Stomach (tissue), 9 donors: ENCODE results near the gene CHCHD3. TPM values are rescaled to one million over a fixed set of nuclear protein-coding genes. Genes with fewer than 3 reads are reported as not detected.

ENCODE experiments used
- DNase-seq, 2 donors: peaks; one replicate each; pipeline versions ENCODE4 v3.0.0 to v3.0.0-alpha.2; 2013 to 2019
- H3K27ac ChIP-seq, 5 donors: fragments of 200-600 bp in 4 of 5; sonication (generic) in 4 of 5; one replicate each; pipeline ENCODE4 v1.5.1; 2013 to 2019; ENCODE audit warnings: mild to moderate bottlenecking in 1 of 5, moderate library complexity in 1 of 5
- H3K27me3 ChIP-seq, 3 donors: fragments of 200-600 bp; sonication (generic); one replicate each; pipeline ENCODE4 v1.5.1; 2017 to 2019; ENCODE audit warnings: mixed run types in 1 of 3
- H3K36me3 ChIP-seq, 4 donors: fragments of 200-600 bp; sonication (generic); 1 replicate in 3 of 4; 2 replicates in 1 of 4; pipeline ENCODE4 v1.5.1; 2016 to 2019
- H3K4me1 ChIP-seq, 4 donors: fragments of 200-600 bp; sonication (generic); one replicate each; pipeline ENCODE4 v1.5.1; 2016 to 2019
- H3K4me3 ChIP-seq, 4 donors: fragments of 200-600 bp; sonication (generic) in 3 of 4; one replicate each; pipeline ENCODE4 v1.5.1; 2016 to 2019; ENCODE audit warnings: mild to moderate bottlenecking in 1 of 4
- H3K9me3 ChIP-seq, 4 donors: fragments of 200-600 bp; sonication (generic); one replicate each; pipeline ENCODE4 v1.5.1; 2016 to 2019
- EP300 ChIP-seq: sonication (generic); formaldehyde crosslinking; IDR thresholded peaks from one replicate; pipeline ENCODE4 v1.6.1; 2017; ENCODE audit warnings: antibody characterized with exemption
- POLR2A ChIP-seq, 4 donors: fragments of 450-650 bp; IDR thresholded peaks; one replicate each; pipeline ENCODE4 v1.6.1; 2016; ENCODE audit warnings: antibody characterized with exemption in 4 of 4, control low read depth in 2 of 4, mild to moderate bottlenecking in 1 of 4, moderate library complexity in 1 of 4
- POLR2AphosphoS5 ChIP-seq, 3 donors: sonication (generic); formaldehyde crosslinking; IDR thresholded peaks; one replicate each; pipeline ENCODE4 v1.6.1; 2016; ENCODE audit warnings: antibody characterized with exemption in 3 of 3
- WGBS, 5 donors: extraction: QIAGEN DNeasy Blood & Tissue Kit in 3 of 5; methylation state at CpG; one replicate each; pipeline versions ENCODE4 v1.1.5 to v1.1.7; 2013 to 2018; 5-methylcytosine and 5-hydroxymethylcytosine counted together
- intact Hi-C: fragments of 100-400 bp; cut with DNase I; formaldehyde crosslinking; loops from one replicate; pipeline ENCODE4 v1.15.1; 2023; ENCODE audit warnings: low total_unique reads
- polyA plus RNA-seq, 3 donors: library from polyadenylated mRNA; stranded (reverse); fragments of 200-250 nt; gene quantifications; one replicate each; pipeline ENCODE4 v1.2.3, GENCODE V29; 2013
- total RNA-seq, 5 donors: library from RNA; depleted of rRNA; stranded (reverse); fragments of >200 nt; gene quantifications; one replicate each; pipeline versions ENCODE4 v1.1.0 to v1.2.3, GENCODE V29; 2014 to 2016
- TF ChIP-seq, protein P1 (sequence below), 7 experiments: fragments of 450-650 bp in 4 of 7; fragments of 200-600 bp in 3 of 7; sonication (generic) in 3 of 7; IDR thresholded peaks; one replicate each; pipeline ENCODE4 v1.5.1; 2016 to 2019; ENCODE audit warnings: antibody characterized with exemption in 7 of 7, control low read depth in 2 of 7, mild to moderate bottlenecking in 1 of 7
- donor health status: healthy with polysubstance abuse.
- donor health status: Bipolar disorder and iron deficiency.
- donor health status: healthy.

Gene CHCHD3
- total and polyA plus RNA-seq, 8 donors, result 5.8 to 90.9 (median 39.9) TPM

DNA sequence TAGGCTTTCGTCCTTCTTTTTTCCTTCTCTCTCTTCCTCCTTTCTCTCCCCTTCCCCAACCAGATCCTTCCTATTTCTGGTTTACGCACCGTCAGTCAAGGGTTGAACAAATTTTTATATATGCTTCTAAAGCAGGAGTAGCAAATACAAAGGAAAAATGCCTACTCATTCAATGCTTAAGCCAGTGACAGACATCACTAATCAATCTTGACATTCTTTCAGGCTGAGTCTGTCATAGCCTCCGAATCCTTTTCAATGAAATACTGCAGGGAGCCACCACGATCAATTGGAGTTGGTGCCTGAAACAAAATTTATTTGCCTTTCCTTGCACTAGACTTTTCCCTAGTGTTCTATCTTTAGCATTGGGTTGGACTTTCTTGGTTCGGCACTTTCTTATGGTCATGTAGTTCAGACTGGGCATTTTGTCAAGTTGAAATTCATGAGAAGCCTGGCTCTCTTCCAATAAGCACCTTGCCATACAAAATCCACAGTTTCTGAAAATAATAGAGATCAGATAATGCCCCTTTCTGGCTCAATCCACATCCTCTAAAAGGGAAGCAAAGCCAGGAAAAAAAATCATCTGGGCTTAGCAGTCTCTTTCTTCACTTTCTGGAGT lies 266.1 kb downstream of the CHCHD3 start:
- no peak for TF ChIP-seq POLR2A (IDR thresholded peaks at IDR 0.05)
- TF ChIP-seq, protein P1, sequence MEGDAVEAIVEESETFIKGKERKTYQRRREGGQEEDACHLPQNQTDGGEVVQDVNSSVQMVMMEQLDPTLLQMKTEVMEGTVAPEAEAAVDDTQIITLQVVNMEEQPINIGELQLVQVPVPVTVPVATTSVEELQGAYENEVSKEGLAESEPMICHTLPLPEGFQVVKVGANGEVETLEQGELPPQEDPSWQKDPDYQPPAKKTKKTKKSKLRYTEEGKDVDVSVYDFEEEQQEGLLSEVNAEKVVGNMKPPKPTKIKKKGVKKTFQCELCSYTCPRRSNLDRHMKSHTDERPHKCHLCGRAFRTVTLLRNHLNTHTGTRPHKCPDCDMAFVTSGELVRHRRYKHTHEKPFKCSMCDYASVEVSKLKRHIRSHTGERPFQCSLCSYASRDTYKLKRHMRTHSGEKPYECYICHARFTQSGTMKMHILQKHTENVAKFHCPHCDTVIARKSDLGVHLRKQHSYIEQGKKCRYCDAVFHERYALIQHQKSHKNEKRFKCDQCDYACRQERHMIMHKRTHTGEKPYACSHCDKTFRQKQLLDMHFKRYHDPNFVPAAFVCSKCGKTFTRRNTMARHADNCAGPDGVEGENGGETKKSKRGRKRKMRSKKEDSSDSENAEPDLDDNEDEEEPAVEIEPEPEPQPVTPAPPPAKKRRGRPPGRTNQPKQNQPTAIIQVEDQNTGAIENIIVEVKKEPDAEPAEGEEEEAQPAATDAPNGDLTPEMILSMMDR (IDR thresholded peaks at IDR 0.05), result no peak
- no peak for TF ChIP-seq EP300
- no peak for TF ChIP-seq POLR2AphosphoS5 (IDR thresholded peaks at IDR 0.05)

DNA sequence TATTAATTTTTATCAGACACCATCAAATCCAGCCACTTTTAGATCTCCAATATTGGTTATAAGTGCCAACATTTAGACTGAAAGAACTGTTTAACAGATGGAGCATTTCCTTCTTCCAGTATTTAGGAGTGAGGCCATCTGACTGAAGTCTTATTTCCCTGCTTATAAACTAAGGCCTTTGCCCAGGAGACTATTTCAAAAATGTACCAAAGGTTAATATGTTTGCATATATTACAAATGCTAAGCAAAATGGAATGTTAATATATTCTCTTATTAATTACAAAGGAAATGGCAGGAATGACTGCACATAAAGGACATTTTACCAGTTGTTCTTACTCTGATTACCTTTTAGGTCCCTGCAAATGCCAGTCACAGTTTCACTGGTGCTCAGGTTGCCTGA lies 266.8 kb downstream of the CHCHD3 start:
- H3K27ac ChIP-seq, result no peak overlapping the region
- no peak for DNase-seq
- TF ChIP-seq POLR2A (IDR thresholded peaks at IDR 0.05), result no peak

More for the DNA sequence above, 266.1 kb downstream of the CHCHD3 start:
- WGBS, 5 donors, result 56 to 70% (median 67%) methylated on average over 6 of the region's 6 CpGs
- H3K4me1 ChIP-seq, result peaks cover 0 to 13% (median 2%) of the 10 kb centered on the region in 4 donors
- no peak for DNase-seq
- H3K9me3 ChIP-seq, result no peaks in the 10 kb centered on the region
- no peaks in the 10 kb centered on the region for H3K36me3 ChIP-seq
- no peak overlapping the region for H3K4me3 ChIP-seq
- no peaks in the 10 kb centered on the region for H3K27me3 ChIP-seq
- no peak overlapping the region for H3K27ac ChIP-seq
- intact Hi-C loops, result no loop called here

DNA sequence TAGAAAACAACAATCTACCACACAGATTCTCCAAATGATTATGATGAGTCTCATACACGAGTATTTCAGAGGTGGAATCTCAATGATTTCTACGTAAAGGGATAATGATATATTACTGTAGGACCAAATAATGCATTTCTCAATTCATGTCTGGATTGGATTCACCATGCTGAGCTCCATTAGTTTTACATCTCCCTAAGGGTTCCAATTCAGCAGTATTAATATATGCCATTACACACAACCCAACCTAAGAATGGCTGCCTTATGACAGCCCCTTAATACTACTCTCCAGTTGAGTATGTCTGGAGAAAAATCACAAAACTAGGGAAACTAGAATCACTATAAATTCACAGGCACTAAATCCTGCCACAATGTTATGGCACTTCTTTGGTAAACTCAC lies 271.3 kb downstream of the CHCHD3 start:
- 94 to 98% (median 96%) methylated on average over 2 of the region's 2 CpGs for WGBS, 5 donors
- Histone ChIP-seq H3K4me3 (no peak overlapping the region), H3K36me3 (no peaks in the 10 kb centered on the region), H3K9me3 (no peaks in the 10 kb centered on the region), H3K27me3 (no peaks in the 10 kb centered on the region), H3K4me1 (peaks cover 0 to 4% (median 0%) of the 10 kb centered on the region in 4 donors), H3K27ac (no peak overlapping the region)
- intact Hi-C loops, result no loop called here
- TF ChIP-seq POLR2A (IDR thresholded peaks at IDR 0.05) (no peak), EP300 (no peak)
- TF ChIP-seq, protein P1 (IDR thresholded peaks at IDR 0.05), result no peak
- DNase-seq, result no peak

More for the DNA sequence above, 266.8 kb downstream of the CHCHD3 start:
- no peaks in the 10 kb centered on the region for H3K27me3 ChIP-seq
- H3K9me3 ChIP-seq, result no peaks in the 10 kb centered on the region
- H3K36me3 ChIP-seq, result no peaks in the 10 kb centered on the region
- no peak overlapping the region for H3K4me3 ChIP-seq
- intact Hi-C loops, result no loop called here
- peaks cover 0 to 13% (median 2%) of the 10 kb centered on the region in 4 donors for H3K4me1 ChIP-seq

DNA sequence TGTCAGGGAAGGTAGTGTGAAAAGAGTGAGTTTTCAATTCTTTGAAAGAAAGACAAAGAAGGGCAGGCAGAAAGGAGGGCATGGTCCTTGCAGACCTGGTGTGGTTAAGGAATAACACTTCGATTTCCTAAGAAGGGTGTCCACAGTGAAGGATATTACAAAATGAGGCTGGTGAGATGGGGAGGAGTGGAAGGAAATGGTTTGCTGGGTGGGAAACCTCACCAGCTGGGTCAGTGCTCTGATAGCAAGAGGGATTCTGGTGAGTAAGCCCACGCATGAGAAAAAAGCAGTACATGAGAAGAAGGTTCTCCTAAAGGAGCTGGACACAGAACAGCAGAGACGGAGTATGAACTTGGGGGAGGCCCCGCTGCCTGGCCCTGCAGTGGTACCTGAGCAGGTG lies 275.1 kb downstream of the CHCHD3 start:
- WGBS, 5 donors, result 90 to 98% (median 95%) methylated on average over 4 of the region's 4 CpGs

DNA sequence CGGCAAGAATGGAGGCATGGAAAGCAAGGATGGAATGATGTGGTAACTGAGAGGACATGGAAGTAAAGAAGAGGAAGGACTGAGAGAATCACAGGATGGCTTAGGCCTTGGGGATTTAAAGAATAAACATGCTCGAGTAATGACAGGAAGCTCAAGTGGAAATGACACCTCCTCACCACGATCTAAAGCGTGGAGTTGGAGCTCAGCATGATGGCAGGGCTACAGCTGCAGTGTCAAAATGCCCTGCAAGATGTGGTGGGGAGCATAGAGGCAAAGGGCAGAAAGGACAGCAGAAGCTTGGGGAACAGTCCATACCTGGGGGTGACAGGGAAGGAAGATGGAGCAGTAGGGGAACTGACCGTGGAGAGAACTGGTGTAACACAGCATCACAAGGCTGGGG lies 276.1 kb downstream of the CHCHD3 start:
- Histone ChIP-seq H3K9me3 (no peaks in the 10 kb centered on the region), H3K4me1 (no peaks in the 10 kb centered on the region), H3K27me3 (no peaks in the 10 kb centered on the region), H3K4me3 (no peak overlapping the region), H3K27ac (no peak overlapping the region), H3K36me3 (no peaks in the 10 kb centered on the region)
- intact Hi-C loops, result no loop called here
- TF ChIP-seq, protein P1 (IDR thresholded peaks at IDR 0.05), result no peak
- TF ChIP-seq EP300 (no peak), POLR2AphosphoS5 (IDR thresholded peaks at IDR 0.05) (no peak), POLR2A (IDR thresholded peaks at IDR 0.05) (no peak)
- 75 to 88% (median 83%) methylated on average over 5 of the region's 5 CpGs for WGBS, 5 donors
- DNase-seq, result no peak

More for the DNA sequence above, 275.1 kb downstream of the CHCHD3 start:
- intact Hi-C loops, result no loop called here
- H3K4me1 ChIP-seq, result no peaks in the 10 kb centered on the region
- no peak overlapping the region for H3K4me3 ChIP-seq
- no peaks in the 10 kb centered on the region for H3K36me3 ChIP-seq
- H3K27me3 ChIP-seq, result no peaks in the 10 kb centered on the region
- H3K9me3 ChIP-seq, result no peaks in the 10 kb centered on the region
- DNase-seq, result no peak
- no peak for TF ChIP-seq POLR2AphosphoS5 (IDR thresholded peaks at IDR 0.05)
- TF ChIP-seq, protein P1 (IDR thresholded peaks at IDR 0.05), result no peak
- H3K27ac ChIP-seq, result no peak overlapping the region
